GF-D8 (cell line): ENCODE measurements around the gene DAZAP2.
A peak's percentile ranks its signal among the peaks of the same experiment; 100 is the strongest.
"Not testable (repeated sequence)": the region's sequence is repeated elsewhere in the genome, so short reads cannot be mapped to it uniquely, and the experiment has no call there.

Experiments
- DNase-seq: peaks from one replicate; lab custom pipeline; 2025; lab: John Stamatoyannopoulos, UW

DAZAP2 gene

DNA sequence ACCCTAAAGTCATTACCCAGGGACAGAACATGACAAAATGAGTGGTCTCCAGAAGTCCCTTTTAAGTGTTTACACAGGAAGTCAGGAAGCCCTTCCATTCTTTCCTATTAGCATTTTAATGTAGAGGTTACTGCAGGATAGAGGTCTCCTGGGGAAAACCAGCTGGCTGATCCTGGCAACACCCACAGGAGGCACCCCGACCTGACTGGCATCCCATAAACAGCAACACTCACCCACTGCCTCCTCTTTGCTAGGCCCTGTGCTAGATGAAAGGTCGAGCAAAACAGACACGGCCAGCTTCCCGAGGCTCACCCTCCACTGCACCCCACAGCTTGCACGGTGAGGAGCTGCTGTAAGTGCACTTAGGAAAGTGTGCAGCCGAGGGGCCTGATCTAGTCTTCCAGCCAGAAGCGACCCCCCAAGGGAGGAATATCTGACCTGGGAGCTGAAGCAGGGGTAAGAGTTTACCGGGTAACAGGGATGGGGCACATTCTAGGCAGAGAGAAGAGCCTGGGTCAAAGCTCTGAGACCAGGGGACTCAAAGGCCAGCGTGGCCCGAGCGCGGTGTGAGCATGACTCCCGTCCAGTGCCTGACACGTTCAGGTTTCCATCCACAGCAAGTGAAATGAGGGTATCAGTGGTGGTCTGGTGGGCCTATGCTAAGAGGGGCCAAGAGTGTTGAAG is 9.0 kb downstream of the DAZAP2 start:
- no peak for DNase-seq

- DNase-seq = no peak
These were observed 14.7 kb downstream of the DAZAP2 start for GRCh38 chr12:51253276-51253675.

DNA sequence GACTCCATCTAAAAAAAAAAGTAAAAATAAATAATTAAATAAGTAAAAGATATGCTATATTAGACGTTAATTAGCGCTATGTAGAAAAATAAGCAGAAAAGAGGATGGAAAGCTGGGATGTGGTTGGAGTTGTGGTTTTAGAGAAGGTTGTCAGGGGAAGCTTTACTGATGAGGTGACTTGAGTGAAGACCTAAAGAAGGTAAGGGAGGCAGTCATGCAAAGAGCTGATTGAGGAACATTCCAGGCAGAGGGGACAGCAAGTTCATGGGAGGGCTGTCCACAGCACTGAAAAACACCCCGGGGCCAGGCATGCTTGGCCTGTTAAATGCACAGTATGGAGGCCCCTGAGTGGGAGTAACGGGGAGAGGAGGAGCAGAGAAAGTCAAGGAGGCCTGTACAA is 15.9 kb downstream of the DAZAP2 start:
- DNase-seq = no peak

DNA sequence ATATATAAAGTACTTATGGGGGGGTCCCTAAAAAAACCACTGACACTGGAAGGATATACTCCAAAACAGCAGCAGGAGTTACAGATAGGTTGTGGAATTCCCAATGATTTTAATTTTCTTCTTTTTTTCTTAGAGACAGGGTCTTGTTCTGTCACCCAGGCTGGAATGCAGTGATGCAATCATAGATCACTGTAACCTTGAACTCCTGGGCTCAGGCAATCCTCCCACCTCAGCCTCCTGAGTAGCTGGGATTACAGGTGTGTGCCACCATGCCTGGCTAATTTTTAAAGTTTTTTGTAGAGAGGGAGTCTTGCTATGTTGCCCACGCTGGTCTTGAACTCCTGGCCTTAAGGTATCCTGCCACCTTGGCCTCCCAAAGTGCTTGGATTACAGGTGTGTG is 21.0 kb downstream of the DAZAP2 start:
- not testable (repeated sequence) for DNase-seq

- peak; percentile 23 for DNase-seq
These were observed 24.1 kb downstream of the DAZAP2 start for GRCh38 chr12:51262758-51263177.

DNA sequence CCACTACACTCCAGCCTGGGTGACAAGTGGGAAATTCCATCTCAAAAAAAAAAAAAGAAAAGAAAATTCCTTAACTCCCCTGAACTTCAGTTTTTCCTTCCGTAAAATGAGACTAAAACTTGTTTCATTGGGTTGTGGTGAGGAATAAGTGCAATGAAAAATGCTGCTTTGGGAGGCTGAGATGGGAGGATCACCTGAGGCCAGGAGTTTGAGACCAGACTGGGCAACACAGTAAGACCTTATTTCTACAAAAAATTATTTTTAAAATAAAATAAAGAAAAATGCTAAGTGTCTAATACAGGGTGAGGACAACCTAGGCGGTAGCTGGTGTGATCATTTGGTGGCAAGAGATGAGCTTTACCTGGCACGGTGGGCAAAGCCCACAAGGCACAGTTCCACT is 24.7 kb downstream of the DAZAP2 start:
- DNase-seq = no peak

DNA sequence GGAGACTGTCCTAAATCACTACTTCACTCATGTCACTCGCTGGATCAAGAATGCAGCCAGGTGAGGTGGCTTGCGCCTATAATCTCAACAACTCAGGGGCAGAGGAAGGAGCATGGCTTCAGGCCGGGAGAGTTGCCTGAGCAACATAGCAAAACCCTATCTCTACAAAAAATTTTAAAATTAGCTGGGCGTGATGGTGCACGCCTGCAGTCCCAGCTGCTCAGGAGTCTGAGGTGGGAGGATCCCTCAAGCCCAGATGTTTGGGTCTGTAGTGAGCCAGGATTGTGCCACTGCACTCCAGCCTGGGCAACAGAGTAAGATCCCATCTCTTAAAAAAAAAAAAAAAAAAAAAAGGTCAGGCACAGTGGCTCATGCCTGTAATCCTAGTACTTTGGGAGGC is 25.7 kb downstream of the DAZAP2 start:
- DNase-seq = no peak

GRCh38 chr12:51265024-51265423 is 26.4 kb downstream of the DAZAP2 start:
- DNase-seq = no peak

- DNase-seq = no peak
These were observed 30.8 kb downstream of the DAZAP2 start for GRCh38 chr12:51269174-51270066.

DNA sequence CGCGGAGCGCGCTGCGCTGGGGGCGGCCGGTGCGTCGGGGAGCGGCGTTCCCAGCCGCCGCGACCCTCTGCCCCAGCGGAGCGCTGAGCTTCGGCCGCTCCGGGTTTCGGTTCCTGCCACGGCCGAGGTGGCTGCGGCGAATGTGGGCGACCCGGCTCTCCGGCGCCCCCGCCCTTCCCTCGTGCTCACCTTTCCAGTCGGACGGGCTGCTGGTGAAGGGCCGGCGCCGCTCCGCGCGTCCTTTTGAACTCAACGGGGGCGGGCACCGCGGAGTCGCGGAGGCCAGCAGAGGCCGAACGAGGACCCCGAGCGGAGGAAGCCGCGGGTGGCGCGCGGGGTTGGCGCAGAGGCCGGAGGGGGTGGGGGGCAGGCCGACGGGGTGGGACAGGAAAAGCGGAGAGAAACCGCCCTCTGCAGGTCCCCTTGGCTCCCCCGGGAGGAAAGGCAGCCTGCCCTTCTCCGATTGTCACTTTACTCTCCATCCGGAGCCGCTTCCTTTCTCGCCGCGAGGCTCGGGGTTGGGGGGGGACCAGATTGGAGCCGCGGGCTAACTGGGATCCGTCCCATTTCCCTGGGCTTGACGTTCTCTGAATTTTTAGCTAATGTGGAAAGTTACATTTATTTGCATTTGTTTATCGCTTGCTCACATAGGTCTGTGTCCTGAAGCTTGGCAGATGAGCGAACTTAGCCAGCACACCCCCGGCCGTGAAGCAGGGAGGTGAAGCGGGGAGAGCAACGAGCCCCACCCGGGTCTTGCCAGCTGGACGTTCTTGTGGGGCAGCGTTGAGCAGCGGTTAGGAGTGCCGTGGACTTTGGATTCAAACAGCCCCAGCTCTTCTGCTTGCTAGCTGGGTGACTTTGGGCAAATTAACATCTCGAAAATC is 31.7 kb downstream of the DAZAP2 start, which contains the start of gene SMAGP:
TSS of gene SMAGP (minus strand) at position 349 of the 884 bp plus-strand sequence. CDS start 1,137 bp downstream, outside the sequence.
- DNase-seq = no peak

GRCh38 chr12:51270951-51271518 is 32.4 kb downstream of the DAZAP2 start:
- DNase-seq = no peak

- DNase-seq = not testable (repeated sequence)
These were observed 34.2 kb downstream of the DAZAP2 start for GRCh38 chr12:51272810-51273209.

- no peak for DNase-seq
These were observed 36.5 kb downstream of the DAZAP2 start for GRCh38 chr12:51275088-51275487.

DNA sequence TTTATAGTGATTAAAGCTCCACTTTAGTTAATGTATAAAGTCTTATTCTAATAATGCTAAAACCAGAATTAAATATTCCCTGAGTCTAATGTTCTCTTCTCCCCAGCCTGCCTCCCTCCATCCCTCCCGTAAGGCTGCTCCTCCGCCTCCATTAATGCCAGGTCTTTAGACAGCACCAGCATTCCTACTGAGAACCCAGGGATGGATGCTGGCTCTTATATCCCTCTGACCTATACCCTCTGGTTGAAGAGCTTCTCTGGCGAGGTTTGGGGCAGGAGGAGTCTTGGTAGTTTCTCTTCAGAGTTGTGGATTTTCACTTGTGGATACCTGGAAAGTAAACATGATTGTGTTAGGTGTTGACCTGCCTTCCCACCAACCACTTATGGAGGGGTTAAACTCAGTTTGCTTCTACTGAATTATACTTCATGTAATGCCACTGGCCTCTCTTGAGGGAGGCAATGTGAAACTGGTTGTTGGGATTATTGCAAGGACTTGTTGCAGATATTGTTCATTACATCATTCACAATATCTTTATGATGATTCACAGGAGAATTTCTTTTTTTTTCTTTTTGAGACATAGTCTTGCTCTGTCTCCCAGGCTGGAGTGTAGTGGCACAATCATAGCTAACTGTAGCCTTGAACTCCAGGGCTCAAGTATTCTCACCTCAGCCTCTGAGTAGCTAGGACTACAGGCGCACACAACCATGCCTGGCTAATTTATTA is 42.7 kb downstream of the DAZAP2 start:
- DNase-seq = no peak

GRCh38 chr12:51285843-51286242 is 47.2 kb downstream of the DAZAP2 start:
- no peak for DNase-seq

DNA sequence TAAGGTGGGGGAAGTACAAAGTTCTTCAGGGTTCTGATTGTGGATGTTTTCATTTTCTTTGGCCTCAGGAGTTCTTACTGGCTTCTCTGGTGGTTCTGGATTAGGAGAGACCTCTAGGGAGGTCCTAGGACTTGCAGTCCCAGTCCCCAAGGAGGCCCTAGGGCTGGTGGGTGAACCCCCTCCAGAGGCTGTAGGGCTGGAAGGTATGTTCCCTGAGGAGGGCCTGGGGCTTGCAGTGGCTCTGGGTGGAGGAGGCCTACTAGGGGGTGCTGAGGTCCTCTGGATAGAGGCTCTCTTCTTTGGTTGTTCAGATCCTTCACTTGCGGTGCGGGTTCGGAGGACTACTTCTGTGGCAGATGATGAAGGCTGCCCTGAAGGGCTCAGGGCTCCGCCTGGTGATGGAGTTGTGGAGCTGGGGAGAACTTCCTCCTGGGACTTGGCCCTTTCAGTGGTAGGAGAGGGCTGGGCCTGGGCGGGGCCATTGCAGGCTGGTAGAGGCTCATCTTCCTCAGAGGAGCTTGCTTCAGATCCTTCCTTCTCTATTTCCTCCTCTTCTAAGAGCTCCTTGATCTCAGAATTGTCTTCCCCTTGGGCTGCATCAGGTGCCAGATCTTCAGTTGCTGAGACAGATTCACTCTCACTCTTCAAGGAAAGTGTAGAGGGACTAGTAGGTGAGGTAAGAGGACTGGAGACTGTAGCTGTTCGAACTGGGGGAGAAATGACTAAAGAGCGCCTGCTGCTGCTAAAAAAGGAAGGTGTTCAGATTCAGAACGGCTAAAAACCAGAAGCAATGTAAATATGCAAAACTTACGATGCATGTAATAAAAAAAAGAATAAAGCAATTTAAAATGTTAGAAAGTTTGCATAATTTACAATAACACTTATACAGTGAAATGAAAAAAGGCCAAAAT is 53.2 kb downstream of the DAZAP2 start:
- DNase-seq = peak; percentile 41
